H1 (cell line): ENCODE results near the gene P2RY14.

Experiments used
- CBX8 ChIP-seq: fragments of 300-800, 300-1000 bp; sonication (generic); IDR thresholded peaks from 2 replicates; pipeline ENCODE4 v1.7.1; 2016; ENCODE audit warnings: low read depth, low read length, borderline replicate concordance
- CEBPB ChIP-seq: IDR thresholded peaks from 2 replicates; pipeline ENCODE4 v1.6.1; 2012; ENCODE audit warnings: low read depth, low read length
- CHD1 ChIP-seq: IDR thresholded peaks from 2 replicates; pipeline ENCODE4 v1.6.1; 2012; ENCODE audit warnings: low read depth, low read length, improper control_type of control experiment
- CREB1 ChIP-seq: IDR thresholded peaks from 2 replicates; pipeline ENCODE4 v1.6.1; 2012; ENCODE audit warnings: inconsistent platforms
- EGR1 ChIP-seq: IDR thresholded peaks from 2 replicates; pipeline ENCODE4 v1.6.1; 2011; ENCODE audit warnings: low read depth, low read length, borderline replicate concordance
- RAD21 ChIP-seq, 2 experiments: IDR thresholded peaks in 1 of 2; conservative IDR thresholded peaks in 1 of 2; 2 replicates each; pipeline ENCODE4 v1.6.1; 2011; ENCODE audit warnings: low read depth in 2 of 2, low read length in 2 of 2, improper control_type of control experiment in 1 of 2, inconsistent platforms in 1 of 2, mild to moderate bottlenecking in 1 of 2, moderate library complexity in 1 of 2
- RFX5 ChIP-seq: IDR thresholded peaks from 2 replicates; pipeline ENCODE4 v1.6.1; 2011; ENCODE audit warnings: low read depth, low read length, improper control_type of control experiment, borderline replicate concordance
- SIRT6 ChIP-seq: IDR thresholded peaks from one replicate; pipeline ENCODE4 v1.7.1; 2012; ENCODE audit warnings: low read length, inconsistent platforms
- SIX5 ChIP-seq: IDR thresholded peaks from 2 replicates; pipeline ENCODE4 v1.6.1; 2011; ENCODE audit warnings: mild to moderate bottlenecking, low read depth, low read length
- SUZ12 ChIP-seq: fragments of 200-600 bp; sonication (generic); IDR thresholded peaks from 2 replicates; pipeline ENCODE4 v1.6.1; 2012; ENCODE audit warnings: mild to moderate bottlenecking, inconsistent platforms, low read length, moderate library complexity, mixed read lengths
- TAF1 ChIP-seq: IDR thresholded peaks from 2 replicates; pipeline ENCODE4 v1.6.1; 2011; ENCODE audit warnings: mild to moderate bottlenecking, low read depth, low read length
- TEAD4 ChIP-seq: IDR thresholded peaks from 2 replicates; pipeline ENCODE4 v1.6.1; 2012; ENCODE audit warnings: low read depth, low read length, inconsistent platforms, mixed read lengths
- ZNF274 ChIP-seq: IDR thresholded peaks from 2 replicates; pipeline ENCODE4 v1.7.0; 2012; ENCODE audit warnings: low read length, borderline replicate concordance; ENCODE audit errors: extremely low read depth
- TF ChIP-seq, protein P1 (sequence below), 3 experiments: IDR thresholded peaks; 1 replicate in 2 of 3; 2 replicates in 1 of 3; pipeline versions ENCODE4 v1.5.1 to v1.6.1; 2011; ENCODE audit warnings: low read length in 3 of 3, mild to moderate bottlenecking in 3 of 3, inconsistent platforms in 2 of 3, low read depth in 1 of 3, moderate library complexity in 1 of 3; ENCODE audit not compliant: insufficient read depth in 1 of 3; ENCODE audit errors: control extremely low read depth in 1 of 3

DNA sequence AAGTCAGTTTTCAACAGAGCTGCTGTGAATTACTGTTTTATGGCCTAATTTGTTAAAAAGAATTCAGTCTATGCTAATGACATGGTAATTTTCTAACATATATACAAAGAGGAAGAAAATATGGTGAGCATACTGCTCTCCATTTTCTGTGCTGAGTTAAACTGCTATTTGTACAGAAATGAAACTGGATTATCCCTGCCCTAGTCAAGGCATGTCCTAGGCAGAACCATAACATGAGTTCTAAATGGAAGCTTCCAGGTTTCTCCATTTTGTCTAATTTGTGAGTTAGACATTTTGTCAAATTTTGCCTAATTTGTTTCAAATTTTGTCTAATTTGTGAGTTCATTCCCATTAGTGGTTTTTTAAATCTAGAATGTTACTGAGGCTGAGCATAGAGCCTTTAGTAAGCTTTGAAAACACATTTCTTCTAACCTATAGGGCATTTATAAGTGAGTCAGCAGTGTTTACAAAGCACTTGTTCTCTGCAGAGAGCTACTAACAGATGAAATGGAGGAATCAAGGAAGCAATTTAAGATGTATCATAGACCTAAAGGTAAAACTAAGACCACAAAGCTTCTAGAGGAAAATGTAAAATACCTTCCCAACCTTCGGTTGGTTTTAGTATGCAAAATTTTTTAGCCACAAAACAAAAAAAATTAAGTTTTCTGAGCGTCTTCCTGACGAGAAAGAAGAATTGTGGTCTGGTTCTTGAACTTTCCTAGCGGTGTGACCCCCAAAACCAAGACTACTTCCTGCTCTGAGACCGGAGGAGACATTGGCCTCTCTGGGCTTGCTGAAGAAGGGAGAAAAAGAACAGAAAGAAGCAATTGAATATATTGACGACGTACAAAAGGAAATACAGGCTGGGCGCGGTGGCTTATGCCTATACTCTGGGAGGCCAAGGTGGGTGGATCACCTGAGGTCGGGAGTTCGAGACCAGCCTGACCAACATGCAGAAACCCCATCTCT lies 9.8 kb downstream of the P2RY14 start:
- TF ChIP-seq SUZ12 (no peak), TEAD4 (no peak), CREB1 (no peak), CBX8 (no peak), TAF1 (no peak), EGR1 (no peak), CEBPB (no peak), RAD21 (IDR thresholded peaks at IDR 0.05 in 1 of 2, conservative IDR thresholded peaks at IDR 0.05 in 1 of 2; ENCODE audit: low read depth in 2 of 2, low read length in 2 of 2) (no peak), SIX5 (no peak), RFX5 (no peak), ZNF274 (no peak), CHD1 (no peak), SIRT6 (no peak)
- TF ChIP-seq, protein P1, sequence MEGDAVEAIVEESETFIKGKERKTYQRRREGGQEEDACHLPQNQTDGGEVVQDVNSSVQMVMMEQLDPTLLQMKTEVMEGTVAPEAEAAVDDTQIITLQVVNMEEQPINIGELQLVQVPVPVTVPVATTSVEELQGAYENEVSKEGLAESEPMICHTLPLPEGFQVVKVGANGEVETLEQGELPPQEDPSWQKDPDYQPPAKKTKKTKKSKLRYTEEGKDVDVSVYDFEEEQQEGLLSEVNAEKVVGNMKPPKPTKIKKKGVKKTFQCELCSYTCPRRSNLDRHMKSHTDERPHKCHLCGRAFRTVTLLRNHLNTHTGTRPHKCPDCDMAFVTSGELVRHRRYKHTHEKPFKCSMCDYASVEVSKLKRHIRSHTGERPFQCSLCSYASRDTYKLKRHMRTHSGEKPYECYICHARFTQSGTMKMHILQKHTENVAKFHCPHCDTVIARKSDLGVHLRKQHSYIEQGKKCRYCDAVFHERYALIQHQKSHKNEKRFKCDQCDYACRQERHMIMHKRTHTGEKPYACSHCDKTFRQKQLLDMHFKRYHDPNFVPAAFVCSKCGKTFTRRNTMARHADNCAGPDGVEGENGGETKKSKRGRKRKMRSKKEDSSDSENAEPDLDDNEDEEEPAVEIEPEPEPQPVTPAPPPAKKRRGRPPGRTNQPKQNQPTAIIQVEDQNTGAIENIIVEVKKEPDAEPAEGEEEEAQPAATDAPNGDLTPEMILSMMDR (IDR thresholded peaks at IDR 0.05; ENCODE audit: control extremely low read depth in 1 of 3, insufficient read depth in 1 of 3, low read depth in 1 of 3, low read length in 3 of 3) = no peak
